IMR-90 (cell line): ENCODE results near the gene ATG7. TPM values are rescaled to one million over a fixed set of nuclear protein-coding genes. Genes with fewer than 3 reads are reported as not detected.
"Not testable (repeated sequence)": the region's sequence is repeated elsewhere in the genome, so short reads cannot be mapped to it uniquely, and the experiment has no call there.

Experiments used
- ATAC-seq: fragments of 200-7000 bp; cut with Tn5 transposase; 2 replicates; pipeline ENCODE4 v1.9.1; 2020; ENCODE audit warnings: low read depth, mild to moderate bottlenecking, moderate library complexity
- BruUV-seq: library from RNA; stranded (reverse); fragments of 400-500 nt; replicated peaks from 2 replicates; lab custom pipeline; 2021; lab: Mats Ljungman, UMichigan
- CTCF ChIA-PET: fragments of 300-600 bp; formaldehyde crosslinking; extraction: SDS; loops from one replicate; lab custom pipeline; 2021; ENCODE audit warnings: antibody characterized with exemption; lab: Yijun Ruan, JAX
- POLR2A ChIA-PET: fragments of 300-600 bp; sonication (Branson Sonifier 250); formaldehyde crosslinking; loops from one replicate; lab custom pipeline; 2022; ENCODE audit warnings: antibody characterized with exemption; ENCODE audit not compliant: unreplicated experiment; lab: Charles Lee
- DNase-seq: peaks from one replicate; pipeline ENCODE4 v3.0.0; 2013
- H2AFZ ChIP-seq: replicated peaks from 2 replicates; pipeline ENCODE3; 2013; ENCODE audit warnings: low read length, mild to moderate bottlenecking; ENCODE audit not compliant: poor library complexity
- H2AK5ac ChIP-seq: 2 replicates; pipeline ENCODE4 v1.6.1; 2013; ENCODE audit warnings: low read depth, low read length, inconsistent platforms
- H2AK9ac ChIP-seq: replicated peaks from 2 replicates; pipeline ENCODE3; 2013; ENCODE audit warnings: mild to moderate bottlenecking, low read depth, low read length, moderate library complexity; ENCODE audit not compliant: poor library complexity
- H2BK120ac ChIP-seq: 2 replicates; pipeline ENCODE4 v1.6.1; 2013; ENCODE audit warnings: low read depth, low read length, inconsistent platforms
- H2BK15ac ChIP-seq: 3 replicates; pipeline ENCODE4 v1.6.1; 2013; ENCODE audit warnings: low read depth, low read length, inconsistent platforms
- H2BK20ac ChIP-seq: 2 replicates; pipeline ENCODE4 v1.6.1; 2013; ENCODE audit warnings: low read depth, mild to moderate bottlenecking, inconsistent platforms, low read length, moderate library complexity
- H2BK5ac ChIP-seq: 2 replicates; pipeline ENCODE4 v1.6.1; 2013; ENCODE audit warnings: mild to moderate bottlenecking, low read depth, low read length, inconsistent platforms; ENCODE audit not compliant: poor library complexity, severe bottlenecking
- H3K14ac ChIP-seq: replicated peaks from 2 replicates; pipeline ENCODE4 v1.6.1; 2013; ENCODE audit warnings: low read depth, low read length, inconsistent platforms
- H3K18ac ChIP-seq: 2 replicates; pipeline ENCODE4 v1.6.1; 2013; ENCODE audit warnings: low read depth, low read length, control low read depth
- H3K23ac ChIP-seq: 2 replicates; pipeline ENCODE4 v1.6.1; 2013; ENCODE audit warnings: low read depth, low read length, inconsistent platforms
- H3K27ac ChIP-seq: 2 replicates; pipeline ENCODE4 v1.5.1; 2013; ENCODE audit warnings: mild to moderate bottlenecking, control low read depth, low read length; ENCODE audit not compliant: insufficient read depth
- H3K27me3 ChIP-seq: 2 replicates; pipeline ENCODE4 v1.6.1; 2013; ENCODE audit warnings: low read length; ENCODE audit not compliant: control insufficient read depth, insufficient read depth
- H3K36me3 ChIP-seq: 2 replicates; pipeline ENCODE4 v1.6.1; 2013; ENCODE audit warnings: low read length, mixed read lengths; ENCODE audit not compliant: control insufficient read depth, insufficient read depth
- H3K4ac ChIP-seq: 2 replicates; pipeline ENCODE4 v1.6.1; 2013; ENCODE audit warnings: low read depth, low read length, inconsistent platforms
- H3K4me1 ChIP-seq: 2 replicates; pipeline ENCODE4 v1.6.1; 2013; ENCODE audit warnings: low read length, mixed read lengths; ENCODE audit not compliant: control insufficient read depth, insufficient read depth
- H3K4me2 ChIP-seq: 2 replicates; pipeline ENCODE4 v1.6.1; 2013; ENCODE audit warnings: low read depth, mild to moderate bottlenecking, control low read depth, low read length, moderate library complexity
- H3K4me3 ChIP-seq: 2 replicates; pipeline ENCODE4 v1.5.1; 2013; ENCODE audit warnings: low read depth, mild to moderate bottlenecking, control low read depth, low read length, moderate library complexity; ENCODE audit not compliant: insufficient read depth
- H3K56ac ChIP-seq: 2 replicates; pipeline ENCODE4 v1.6.1; 2013; ENCODE audit warnings: low read length, inconsistent platforms; ENCODE audit not compliant: insufficient read depth; ENCODE audit errors: extremely low read depth
- H3K79me1 ChIP-seq, 2 experiments: 2 replicates each; pipeline ENCODE4 v1.6.1; 2013; ENCODE audit warnings: low read length in 2 of 2, inconsistent platforms in 1 of 2, low read depth in 1 of 2
- H3K9ac ChIP-seq: 2 replicates; pipeline ENCODE4 v1.6.1; 2013; ENCODE audit warnings: low read depth, low read length, control low read depth
- H3K9me1 ChIP-seq: 2 replicates; pipeline ENCODE4 v1.6.1; 2013; ENCODE audit warnings: low read length, inconsistent platforms; ENCODE audit not compliant: insufficient read depth
- H3K9me3 ChIP-seq: 2 replicates; pipeline ENCODE4 v1.6.1; 2013; ENCODE audit warnings: low read length; ENCODE audit not compliant: control insufficient read depth, insufficient read depth
- H4K20me1 ChIP-seq: 2 replicates; pipeline ENCODE4 v1.6.1; 2013; ENCODE audit warnings: low read length, inconsistent platforms; ENCODE audit not compliant: insufficient read depth
- H4K5ac ChIP-seq: 2 replicates; pipeline ENCODE4 v1.6.1; 2013; ENCODE audit warnings: mild to moderate bottlenecking, low read depth, low read length, control low read depth
- H4K8ac ChIP-seq, 2 experiments: 2 replicates each; pipeline ENCODE4 v1.6.1; 2013; ENCODE audit warnings: low read depth in 2 of 2, low read length in 2 of 2, control low read depth in 1 of 2, inconsistent platforms in 1 of 2
- H4K91ac ChIP-seq: 2 replicates; pipeline ENCODE4 v1.6.1; 2013; ENCODE audit warnings: low read depth, low read length, inconsistent platforms; ENCODE audit not compliant: insufficient read depth
- MAZ ChIP-seq: IDR thresholded peaks from 2 replicates; pipeline ENCODE4 v1.6.1; 2012; ENCODE audit warnings: low read depth, mild to moderate bottlenecking, low read length, improper control_type of control experiment, moderate library complexity, borderline replicate concordance
- WGBS, 2 experiments: methylation state at CpG; one replicate each; pipeline versions ENCODE4 v1.1.5 to v1.1.7; 2013; ENCODE audit warnings: missing lambda C conversion rate in 2 of 2; ENCODE audit not compliant: insufficient read length in 1 of 2; ENCODE audit errors: extremely low coverage in 2 of 2; 5-methylcytosine and 5-hydroxymethylcytosine counted together
- dilution Hi-C: fragments of 300-500 bp; cut with HindIII; formaldehyde crosslinking; loops from one replicate; pipeline ENCODE4 v1.14.3; 2018; ENCODE audit warnings: low sequenced_read_pairs; ENCODE audit not compliant: unreplicated experiment
- in situ Hi-C: fragments of 300-500 bp; cut with MboI; formaldehyde crosslinking; loops from 3 replicates; pipeline ENCODE4 v1.14.3; 2019; ENCODE audit warnings: low sequenced_read_pairs, inconsistent platforms, mixed read lengths
- intact Hi-C: fragments of 100-400 bp; cut with micrococcal nuclease; formaldehyde crosslinking; loops from 2 replicates; pipeline ENCODE4 v1.10.0; 2022
- polyA plus RNA-seq, 3 experiments: library from polyadenylated mRNA; depleted of rRNA; stranded (reverse); fragments of >200 nt; gene quantifications; 2 replicates each; pipeline ENCODE4 v1.2.3, GENCODE V29; 2012; ENCODE audit warnings: low replicate concordance in 1 of 3
- total RNA-seq: library from RNA; depleted of rRNA; stranded (reverse); fragments of >200 nt; gene quantifications from 2 replicates; pipeline ENCODE4 v1.2.3, GENCODE V29; 2012

The ATG7 gene
- total and polyA plus RNA-seq, 2 of the 4 experiments (the other 2 are of a cell fraction), result 15.6 to 51.4 TPM

DNA sequence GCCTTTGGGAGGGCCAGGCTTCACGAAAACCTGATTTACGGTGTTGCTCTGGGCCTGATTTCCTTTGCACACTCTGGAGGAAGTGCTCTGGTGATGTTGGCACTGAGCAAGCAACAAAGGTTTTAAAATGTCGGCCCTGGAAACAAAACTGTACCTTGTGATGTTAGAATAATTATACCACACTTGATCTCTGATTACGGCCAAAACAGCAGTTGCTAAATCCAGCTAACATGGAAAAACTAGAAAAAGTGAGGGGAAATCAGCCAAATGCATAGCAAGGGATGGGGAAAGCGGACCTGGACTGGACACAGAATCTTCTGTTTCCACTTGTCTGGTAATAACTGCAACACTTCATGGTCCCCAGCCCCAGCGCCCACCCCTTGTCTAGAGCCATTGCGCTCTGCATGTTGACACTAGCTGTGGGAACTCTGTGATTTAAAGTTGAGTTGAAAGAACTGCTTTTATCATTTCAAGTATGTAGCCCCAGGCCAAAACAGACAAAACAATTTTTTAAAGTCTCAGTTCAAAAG is 251.4 kb downstream of the ATG7 start (continued):
- TF ChIP-seq MAZ, result no peak

DNA sequence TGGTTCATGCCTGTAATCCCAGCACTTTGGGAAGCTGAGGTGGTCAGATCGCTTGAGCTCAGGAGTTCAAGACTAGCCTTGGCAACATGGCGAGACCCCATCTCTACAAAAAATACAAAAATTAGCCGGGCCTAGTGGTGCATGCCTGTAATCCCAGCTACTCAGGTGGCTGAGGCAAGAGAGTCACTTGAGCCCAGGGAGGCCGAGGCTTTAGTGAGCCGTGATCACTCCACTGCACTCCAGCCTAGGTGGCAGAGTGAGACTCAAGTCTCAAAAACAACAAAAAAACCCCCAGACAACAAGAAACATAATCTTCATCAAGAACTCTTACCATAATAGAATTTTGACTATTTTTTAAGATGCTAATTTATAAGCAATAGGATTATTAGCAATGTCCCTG is 253.9 kb downstream of the ATG7 start:
- H3K14ac ChIP-seq, BruUV-seq, H2BK20ac ChIP-seq, H2BK15ac ChIP-seq, H3K27me3 ChIP-seq, H3K9me3 ChIP-seq, H3K56ac ChIP-seq, H2BK5ac ChIP-seq, CTCF ChIA-PET, H4K20me1 ChIP-seq, ATAC-seq, H3K9ac ChIP-seq, H3K27ac ChIP-seq, H4K91ac ChIP-seq, H3K18ac ChIP-seq, POLR2A ChIA-PET, H4K5ac ChIP-seq, H4K8ac ChIP-seq, H2BK120ac ChIP-seq, H3K4me2 ChIP-seq, DNase-seq, dilution Hi-C loops, in situ Hi-C loops, H2AFZ ChIP-seq, H2AK5ac ChIP-seq, H3K4ac ChIP-seq, H2AK9ac ChIP-seq, intact Hi-C loops, H3K36me3 ChIP-seq, H3K23ac ChIP-seq, H3K4me3 ChIP-seq: not testable (repeated sequence)
- WGBS, 2 experiments, result 60% methylated on average over 1 of the region's 5 CpGs; no CpG with 5 or more reads in 1 of the 2 experiments
- Histone ChIP-seq H3K79me1 (peaks cover 6 to 25% of the 10 kb centered on the region in 2 experiments), H3K4me1 (peaks cover 16% of the 10 kb centered on the region), H3K9me1 (peaks cover 27% of the 10 kb centered on the region)
